Ishikawa (cell line): Measurements from ENCODE around the gene BLOC1S2.

ENCODE experiments used
- CEBPB ChIP-seq: IDR thresholded peaks from 2 replicates; pipeline ENCODE4 v1.6.1; 2012
- CREB1 ChIP-seq: IDR thresholded peaks from 2 replicates; pipeline ENCODE4 v1.6.1; 2012; ENCODE audit warnings: low read depth
- EGR1 ChIP-seq: IDR thresholded peaks from 2 replicates; pipeline ENCODE4 v1.6.1; 2012
- EP300 ChIP-seq: IDR thresholded peaks from 2 replicates; pipeline ENCODE4 v1.6.1; 2012; ENCODE audit warnings: borderline replicate concordance
- FOXM1 ChIP-seq: IDR thresholded peaks from 2 replicates; pipeline ENCODE4 v1.6.1; 2012; ENCODE audit warnings: low read depth, borderline replicate concordance
- RAD21 ChIP-seq: IDR thresholded peaks from 2 replicates; pipeline ENCODE4 v1.6.1; 2012; ENCODE audit warnings: low read depth
- TAF1 ChIP-seq: IDR thresholded peaks from 2 replicates; pipeline ENCODE4 v1.6.1; 2012; ENCODE audit warnings: low read depth, mild to moderate bottlenecking
- TEAD4 ChIP-seq: IDR thresholded peaks from 2 replicates; pipeline ENCODE4 v1.6.1; 2012
- YY1 ChIP-seq: IDR thresholded peaks from 2 replicates; pipeline ENCODE4 v1.6.1; 2012; ENCODE audit warnings: low read depth
- TF ChIP-seq, protein P1 (sequence below): IDR thresholded peaks from 2 replicates; pipeline ENCODE4 v1.6.1; 2012
- TF ChIP-seq, protein P2 (sequence below): IDR thresholded peaks from 2 replicates; pipeline ENCODE4 v1.6.1; 2012; ENCODE audit warnings: low read depth, mild to moderate bottlenecking
- TF ChIP-seq, protein P3 (sequence below): IDR thresholded peaks from 2 replicates; pipeline ENCODE4 v1.6.1; 2012

DNA sequence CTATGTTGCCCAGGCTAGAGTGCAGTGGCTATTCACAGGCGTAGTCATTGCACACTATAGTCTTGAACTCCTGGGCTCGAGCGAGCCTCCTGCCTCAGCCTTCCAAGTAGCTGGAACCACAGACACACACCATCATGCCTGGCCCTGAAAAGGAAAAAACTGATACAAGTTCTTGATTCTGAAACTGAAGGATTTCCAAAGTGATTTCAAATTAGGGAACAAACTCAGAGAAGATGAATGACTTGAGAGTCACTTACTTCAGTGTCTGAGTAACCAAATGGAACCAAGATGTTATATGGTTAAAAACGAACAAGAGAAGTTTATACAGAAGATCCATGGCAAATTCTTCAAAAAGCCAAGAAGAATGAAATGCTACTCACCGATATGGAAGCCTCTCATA is 33.4 kb downstream of the BLOC1S2 start:
- TF ChIP-seq CEBPB, result no peak
- no peak for TF ChIP-seq RAD21
- TF ChIP-seq, protein P1, sequence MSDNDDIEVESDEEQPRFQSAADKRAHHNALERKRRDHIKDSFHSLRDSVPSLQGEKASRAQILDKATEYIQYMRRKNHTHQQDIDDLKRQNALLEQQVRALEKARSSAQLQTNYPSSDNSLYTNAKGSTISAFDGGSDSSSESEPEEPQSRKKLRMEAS, result no peak
- no peak for TF ChIP-seq EGR1
- TF ChIP-seq, protein P2, sequence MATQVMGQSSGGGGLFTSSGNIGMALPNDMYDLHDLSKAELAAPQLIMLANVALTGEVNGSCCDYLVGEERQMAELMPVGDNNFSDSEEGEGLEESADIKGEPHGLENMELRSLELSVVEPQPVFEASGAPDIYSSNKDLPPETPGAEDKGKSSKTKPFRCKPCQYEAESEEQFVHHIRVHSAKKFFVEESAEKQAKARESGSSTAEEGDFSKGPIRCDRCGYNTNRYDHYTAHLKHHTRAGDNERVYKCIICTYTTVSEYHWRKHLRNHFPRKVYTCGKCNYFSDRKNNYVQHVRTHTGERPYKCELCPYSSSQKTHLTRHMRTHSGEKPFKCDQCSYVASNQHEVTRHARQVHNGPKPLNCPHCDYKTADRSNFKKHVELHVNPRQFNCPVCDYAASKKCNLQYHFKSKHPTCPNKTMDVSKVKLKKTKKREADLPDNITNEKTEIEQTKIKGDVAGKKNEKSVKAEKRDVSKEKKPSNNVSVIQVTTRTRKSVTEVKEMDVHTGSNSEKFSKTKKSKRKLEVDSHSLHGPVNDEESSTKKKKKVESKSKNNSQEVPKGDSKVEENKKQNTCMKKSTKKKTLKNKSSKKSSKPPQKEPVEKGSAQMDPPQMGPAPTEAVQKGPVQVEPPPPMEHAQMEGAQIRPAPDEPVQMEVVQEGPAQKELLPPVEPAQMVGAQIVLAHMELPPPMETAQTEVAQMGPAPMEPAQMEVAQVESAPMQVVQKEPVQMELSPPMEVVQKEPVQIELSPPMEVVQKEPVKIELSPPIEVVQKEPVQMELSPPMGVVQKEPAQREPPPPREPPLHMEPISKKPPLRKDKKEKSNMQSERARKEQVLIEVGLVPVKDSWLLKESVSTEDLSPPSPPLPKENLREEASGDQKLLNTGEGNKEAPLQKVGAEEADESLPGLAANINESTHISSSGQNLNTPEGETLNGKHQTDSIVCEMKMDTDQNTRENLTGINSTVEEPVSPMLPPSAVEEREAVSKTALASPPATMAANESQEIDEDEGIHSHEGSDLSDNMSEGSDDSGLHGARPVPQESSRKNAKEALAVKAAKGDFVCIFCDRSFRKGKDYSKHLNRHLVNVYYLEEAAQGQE, result no peak
- TF ChIP-seq EP300, result no peak
- no peak for TF ChIP-seq TEAD4
- TF ChIP-seq CREB1, result no peak
- no peak for TF ChIP-seq TAF1
- TF ChIP-seq FOXM1, result no peak
- TF ChIP-seq, protein P3, sequence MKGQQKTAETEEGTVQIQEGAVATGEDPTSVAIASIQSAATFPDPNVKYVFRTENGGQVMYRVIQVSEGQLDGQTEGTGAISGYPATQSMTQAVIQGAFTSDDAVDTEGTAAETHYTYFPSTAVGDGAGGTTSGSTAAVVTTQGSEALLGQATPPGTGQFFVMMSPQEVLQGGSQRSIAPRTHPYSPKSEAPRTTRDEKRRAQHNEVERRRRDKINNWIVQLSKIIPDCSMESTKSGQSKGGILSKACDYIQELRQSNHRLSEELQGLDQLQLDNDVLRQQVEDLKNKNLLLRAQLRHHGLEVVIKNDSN, result no peak
- no peak for TF ChIP-seq YY1
